GM19455 (cell line): ENCODE data around the gene GRXCR1.

ENCODE experiments used
- ATAC-seq: cut with Tn5 transposase; IDR thresholded peaks from one replicate; pipeline ENCODE4 v1.9.1; 2021; ENCODE audit not compliant: unreplicated experiment

The GRXCR1 gene

GRCh38 chr4:42927946-42928345, 35.4 kb downstream of the GRXCR1 start:
- no peak for ATAC-seq

- no peak for ATAC-seq
Measured at GRCh38 chr4:42928582-42928981, 36.1 kb downstream of the GRXCR1 start.

- ATAC-seq: no peak
Measured at GRCh38 chr4:42942216-42942615, 49.7 kb downstream of the GRXCR1 start.

GRCh38 chr4:42945874-42946273, 53.4 kb downstream of the GRXCR1 start:
- ATAC-seq: no peak

GRCh38 chr4:42953321-42953720, 60.8 kb downstream of the GRXCR1 start:
- ATAC-seq: no peak

GRCh38 chr4:42954963-42955669, 62.6 kb downstream of the GRXCR1 start:
- ATAC-seq: no peak

- no peak for ATAC-seq
Measured at GRCh38 chr4:42955746-42956505, 63.4 kb downstream of the GRXCR1 start.

- ATAC-seq: no peak
Measured at GRCh38 chr4:42965326-42965725, 72.8 kb downstream of the GRXCR1 start.

GRCh38 chr4:42985976-42986375, 93.5 kb downstream of the GRXCR1 start:
- ATAC-seq: no peak

- peak; percentile 86 for ATAC-seq
Measured at GRCh38 chr4:42995343-42995944, 102.9 kb downstream of the GRXCR1 start.

- ATAC-seq: no peak
Measured at GRCh38 chr4:43008793-43009192, 116.3 kb downstream of the GRXCR1 start.

- ATAC-seq: no peak
Measured at GRCh38 chr4:43014256-43014655, 121.7 kb downstream of the GRXCR1 start.

- no peak for ATAC-seq
Measured at GRCh38 chr4:43041632-43042031, 149.1 kb downstream of the GRXCR1 start.

GRCh38 chr4:43047058-43047457, 154.5 kb downstream of the GRXCR1 start:
- ATAC-seq: no peak

GRCh38 chr4:43048570-43048969, 156.1 kb downstream of the GRXCR1 start:
- ATAC-seq: no peak

- no peak for ATAC-seq
Measured at GRCh38 chr4:43049326-43049725, 156.8 kb downstream of the GRXCR1 start.

GRCh38 chr4:43066415-43066814, 173.9 kb downstream of the GRXCR1 start:
- no peak for ATAC-seq

- ATAC-seq: no peak
Measured at GRCh38 chr4:43071069-43071468, 178.6 kb downstream of the GRXCR1 start.
